HG02759 (cell line): Measurements from ENCODE around the gene RENBP.

Source experiments
- ATAC-seq: cut with Tn5 transposase; IDR thresholded peaks from one replicate; pipeline ENCODE4 v1.9.1; 2021; ENCODE audit warnings: mild to moderate bottlenecking, moderate library complexity; ENCODE audit not compliant: unreplicated experiment

The RENBP gene

GRCh38 chrX:153944140-153944799 is at the start of gene RENBP:
Gene RENBP, minus strand, starts transcription at chrX:153944643. Its CDS starts 33 bp downstream, at chrX:153944610.
- peak; percentile 47 for ATAC-seq

DNA sequence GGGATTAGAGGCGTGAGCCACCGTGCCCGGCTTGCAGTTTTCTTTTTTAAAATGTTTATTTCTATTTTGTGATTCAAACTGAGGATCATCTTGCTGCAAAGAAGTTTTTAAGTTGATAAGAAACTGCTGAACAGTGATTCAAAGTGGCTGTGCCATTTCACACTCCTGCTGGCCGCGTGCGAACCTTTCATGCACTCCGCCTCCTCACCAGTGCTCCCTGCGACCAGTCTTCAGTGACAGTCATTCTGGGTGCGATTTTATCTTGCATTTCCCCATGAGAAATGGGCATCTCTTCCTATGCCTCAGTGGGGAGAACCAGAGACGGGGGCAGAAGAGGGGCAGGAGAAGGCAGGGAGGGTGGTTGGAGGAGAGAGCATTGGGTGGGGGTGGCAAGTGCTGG is 49.5 kb upstream of the RENBP start:
- no peak for ATAC-seq

GRCh38 chrX:153993079-153993478 is 48.6 kb upstream of the RENBP start:
- no peak for ATAC-seq

DNA sequence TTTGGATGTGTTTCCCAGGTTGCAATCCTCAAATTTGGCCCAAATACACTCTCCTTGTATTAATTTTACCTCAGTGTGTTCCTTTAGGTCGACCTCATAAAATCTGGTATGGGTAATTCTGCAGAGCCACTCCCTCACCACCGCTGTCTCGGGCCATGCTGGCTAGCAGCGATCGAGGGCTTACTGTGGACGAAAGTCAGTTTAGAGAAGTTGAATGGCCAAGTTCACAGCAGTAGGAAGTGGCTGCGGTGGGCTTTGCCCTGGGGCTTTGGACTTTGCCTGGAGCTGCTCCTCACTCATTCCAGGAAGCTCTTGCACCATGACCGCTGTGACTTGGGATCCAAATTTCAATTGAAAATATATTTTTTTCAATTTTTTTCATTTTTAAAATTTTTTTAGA is 47.7 kb upstream of the RENBP start:
- no peak for ATAC-seq

DNA sequence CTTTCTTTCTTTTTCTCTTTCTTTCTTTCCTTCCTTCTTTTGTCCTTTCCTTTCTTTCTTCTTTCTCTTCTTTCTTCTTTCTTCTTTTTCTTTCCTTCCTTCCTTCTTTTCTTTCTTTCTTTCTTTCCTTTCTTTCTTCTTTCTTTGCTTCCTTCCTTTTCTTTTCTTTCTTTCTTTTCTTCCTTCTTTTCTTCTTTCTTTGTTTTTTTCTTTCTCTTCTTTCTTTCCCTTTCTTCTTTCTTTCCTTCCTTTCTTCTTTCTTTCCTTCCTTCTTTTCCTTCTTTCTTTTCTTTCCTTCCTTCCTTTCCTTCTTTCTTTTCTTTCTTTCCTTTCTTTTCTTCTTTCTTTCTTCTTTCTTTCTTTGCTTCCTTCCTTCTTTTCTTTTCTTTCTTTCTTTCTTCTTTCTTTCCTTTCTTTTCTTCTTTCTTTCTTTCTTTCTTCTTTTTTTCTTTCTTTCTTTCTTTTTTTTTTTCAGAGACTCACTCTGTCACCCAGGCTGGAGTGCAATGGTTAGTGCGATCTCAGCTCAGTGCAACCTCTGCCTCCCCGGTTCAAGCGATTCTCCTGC is 46.7 kb upstream of the RENBP start:
- no peak for ATAC-seq

DNA sequence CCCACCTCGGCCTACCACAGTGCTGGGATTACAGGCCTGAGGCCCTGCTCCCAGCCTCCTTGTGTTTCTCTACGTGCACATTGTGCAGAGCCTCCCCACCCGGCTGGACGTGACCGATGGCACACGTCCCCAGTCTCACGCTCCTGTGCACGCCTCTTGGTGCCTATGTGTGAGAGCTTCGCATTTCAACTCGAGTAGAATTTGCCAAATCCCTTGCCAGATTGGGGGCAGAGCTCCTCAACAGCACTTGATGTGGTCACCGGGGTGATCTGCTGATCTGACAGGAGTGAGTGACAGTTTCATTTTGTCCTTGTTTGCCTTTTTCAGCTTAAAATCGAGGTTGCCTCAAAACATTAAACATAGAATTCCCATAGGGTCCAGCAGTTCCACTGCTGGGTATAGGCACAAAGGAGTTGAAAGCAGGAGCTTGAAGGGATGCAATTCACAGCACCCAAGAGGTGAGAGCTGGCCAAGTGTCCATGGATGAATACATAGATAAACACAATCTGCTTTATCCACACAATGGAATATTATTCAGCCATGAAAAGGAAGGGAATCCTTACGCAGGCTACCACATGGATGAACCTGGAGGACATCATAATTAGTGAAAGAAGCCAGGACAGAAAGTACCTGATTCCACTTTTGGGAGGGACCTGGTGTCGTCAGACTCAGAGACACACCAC is 45.7 kb upstream of the RENBP start:
- ATAC-seq, result no peak

GRCh38 chrX:153988493-153988892 is 44.0 kb upstream of the RENBP start:
- ATAC-seq, result no peak

DNA sequence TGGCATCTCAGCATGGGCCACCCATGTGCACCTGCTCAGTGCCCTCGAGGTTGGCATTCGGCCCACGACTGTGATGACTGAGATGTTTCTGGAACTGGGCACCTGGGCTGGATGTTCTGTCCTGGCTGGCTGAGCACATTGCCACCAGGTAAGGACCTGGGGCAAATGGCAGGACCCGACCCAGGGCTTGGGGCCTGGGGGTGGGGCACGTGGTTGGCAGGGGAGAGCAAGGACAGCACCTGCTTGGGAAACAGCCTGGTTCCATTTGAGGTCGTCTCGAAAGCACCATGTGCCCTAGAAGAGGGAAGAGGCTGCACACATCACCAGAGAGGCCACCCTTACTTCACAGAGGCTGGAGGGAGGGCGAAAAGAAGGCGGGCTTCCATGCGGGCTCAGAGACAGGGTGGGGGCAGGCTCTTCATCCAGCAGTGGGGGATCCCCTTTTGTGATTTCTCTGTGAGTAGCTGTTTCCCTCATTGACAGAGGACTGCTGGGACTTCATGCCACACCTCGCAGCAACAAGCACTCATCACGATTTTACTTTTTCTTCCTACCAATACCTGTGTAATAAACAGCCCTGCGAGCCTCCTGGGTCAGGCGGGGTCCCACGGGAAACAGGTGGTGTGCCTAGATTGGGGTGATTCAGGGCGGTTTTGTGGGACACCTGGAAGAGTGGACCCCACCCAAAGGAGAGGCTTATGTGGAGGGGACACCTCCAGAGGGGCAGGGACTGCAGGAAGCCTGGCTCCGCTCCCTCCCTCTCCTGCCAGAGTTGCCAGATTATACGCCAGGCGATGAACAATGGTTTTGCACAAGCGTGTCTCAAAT is 40.1 kb upstream of the RENBP start:
- ATAC-seq, result peak; percentile 47

DNA sequence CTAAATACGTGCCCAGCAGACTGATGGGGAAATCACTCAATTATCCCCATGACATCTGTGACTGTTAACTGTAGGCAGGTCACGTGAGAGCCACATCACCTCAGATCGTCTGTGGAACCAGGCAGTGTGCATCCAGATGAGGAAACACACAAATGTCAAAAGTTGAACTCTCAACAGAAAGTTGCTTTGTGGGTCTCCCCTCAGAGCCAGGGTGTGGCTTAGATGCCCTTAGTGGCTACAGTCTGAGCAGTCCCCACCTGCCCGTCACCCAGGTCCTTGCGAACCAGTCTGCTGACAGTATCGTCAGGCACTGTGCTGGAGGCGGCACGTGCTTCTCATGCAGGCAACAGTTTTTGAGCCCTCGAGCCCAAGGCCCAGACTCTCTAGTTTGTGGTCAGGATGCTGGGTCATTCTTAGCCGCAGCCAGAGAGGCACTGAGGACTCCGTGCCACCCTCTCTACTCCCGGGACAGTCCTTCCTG is 38.9 kb upstream of the RENBP start:
- ATAC-seq, result no peak

GRCh38 chrX:153981771-153982533 is 37.5 kb upstream of the RENBP start:
- ATAC-seq, result no peak

DNA sequence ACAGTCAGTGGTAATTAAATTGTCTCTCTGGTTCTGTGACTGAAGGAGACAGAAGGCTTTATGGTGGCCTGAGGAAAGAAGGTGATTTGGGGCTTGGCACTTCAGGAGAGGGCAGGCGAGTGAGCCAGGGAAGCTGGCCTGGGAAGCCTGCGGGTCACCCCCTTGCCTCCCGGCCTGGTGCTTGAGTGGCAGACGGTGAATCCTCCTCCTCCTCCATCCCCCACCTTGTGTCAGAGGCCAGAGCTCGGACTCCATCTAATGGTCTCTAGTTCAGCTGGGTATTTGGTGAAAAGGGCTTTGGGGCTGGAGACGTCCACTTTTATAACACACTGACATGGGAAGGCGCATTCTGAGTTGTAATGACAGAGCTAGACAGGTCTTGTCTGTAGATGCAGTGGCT is 36.8 kb upstream of the RENBP start:
- ATAC-seq, result no peak

GRCh38 chrX:153980394-153980793 is 36.0 kb upstream of the RENBP start:
- ATAC-seq, result peak; percentile 45

DNA sequence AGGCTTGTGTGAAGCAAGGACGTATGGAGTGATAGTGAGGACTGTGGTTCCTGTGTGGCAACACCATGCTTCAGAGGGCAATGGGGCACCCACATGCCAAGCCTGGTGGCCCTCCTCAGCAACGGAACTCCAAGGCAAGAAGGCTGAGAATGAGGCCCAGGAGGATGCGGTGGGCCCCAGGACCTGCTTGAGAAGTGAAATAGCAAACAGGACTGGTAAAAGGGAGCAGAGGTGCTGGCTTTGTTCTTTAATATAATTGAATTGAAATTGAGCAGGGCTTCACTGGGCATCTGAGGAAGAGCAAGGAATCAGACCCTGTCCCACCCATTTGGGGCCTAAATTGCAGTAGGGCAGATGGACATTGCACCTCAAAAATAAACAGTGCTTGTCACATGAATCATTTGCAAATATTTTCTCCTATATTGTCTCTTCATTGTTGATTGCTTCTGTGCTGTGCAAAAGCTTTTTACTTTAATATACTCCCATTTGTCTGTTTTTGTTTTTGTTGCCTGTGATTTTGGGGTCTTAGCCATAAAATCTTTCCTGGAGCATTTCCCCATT is 30.4 kb upstream of the RENBP start:
- ATAC-seq, result no peak

DNA sequence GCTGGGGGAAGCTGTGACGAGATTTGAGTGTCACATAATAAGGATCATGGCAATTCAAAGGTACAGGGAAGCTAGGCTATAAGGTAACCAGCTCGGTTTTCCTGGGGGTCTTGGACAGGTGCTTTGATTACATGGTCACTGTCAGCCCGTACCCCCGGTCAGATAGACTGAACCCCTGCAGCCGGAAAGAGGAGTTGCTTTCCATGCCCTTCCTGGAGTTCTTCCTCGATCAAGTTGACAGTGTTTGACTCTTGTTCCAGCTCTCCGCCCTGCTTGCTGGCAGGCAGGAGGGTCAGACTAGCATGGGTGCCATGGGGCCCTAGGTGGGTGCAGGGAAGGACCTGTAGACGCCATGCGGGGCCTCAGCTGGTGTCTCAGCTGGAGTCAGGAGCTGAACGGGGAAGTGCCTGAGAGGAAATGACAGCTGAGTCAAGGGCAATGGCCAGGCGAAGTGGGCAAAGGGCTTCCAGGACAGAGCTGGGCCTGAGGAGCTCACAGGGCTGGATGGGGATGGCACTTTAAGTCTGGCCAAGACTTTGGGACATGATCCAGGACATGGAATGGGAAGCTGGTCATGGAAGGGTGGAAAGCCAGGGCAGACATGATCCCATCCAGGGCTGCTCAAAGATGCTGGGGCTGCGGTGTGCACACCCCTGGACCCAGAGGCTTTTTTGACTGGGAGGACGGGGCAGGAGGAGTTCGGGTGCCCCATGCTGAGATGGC is 29.7 kb upstream of the RENBP start:
- ATAC-seq, result no peak

DNA sequence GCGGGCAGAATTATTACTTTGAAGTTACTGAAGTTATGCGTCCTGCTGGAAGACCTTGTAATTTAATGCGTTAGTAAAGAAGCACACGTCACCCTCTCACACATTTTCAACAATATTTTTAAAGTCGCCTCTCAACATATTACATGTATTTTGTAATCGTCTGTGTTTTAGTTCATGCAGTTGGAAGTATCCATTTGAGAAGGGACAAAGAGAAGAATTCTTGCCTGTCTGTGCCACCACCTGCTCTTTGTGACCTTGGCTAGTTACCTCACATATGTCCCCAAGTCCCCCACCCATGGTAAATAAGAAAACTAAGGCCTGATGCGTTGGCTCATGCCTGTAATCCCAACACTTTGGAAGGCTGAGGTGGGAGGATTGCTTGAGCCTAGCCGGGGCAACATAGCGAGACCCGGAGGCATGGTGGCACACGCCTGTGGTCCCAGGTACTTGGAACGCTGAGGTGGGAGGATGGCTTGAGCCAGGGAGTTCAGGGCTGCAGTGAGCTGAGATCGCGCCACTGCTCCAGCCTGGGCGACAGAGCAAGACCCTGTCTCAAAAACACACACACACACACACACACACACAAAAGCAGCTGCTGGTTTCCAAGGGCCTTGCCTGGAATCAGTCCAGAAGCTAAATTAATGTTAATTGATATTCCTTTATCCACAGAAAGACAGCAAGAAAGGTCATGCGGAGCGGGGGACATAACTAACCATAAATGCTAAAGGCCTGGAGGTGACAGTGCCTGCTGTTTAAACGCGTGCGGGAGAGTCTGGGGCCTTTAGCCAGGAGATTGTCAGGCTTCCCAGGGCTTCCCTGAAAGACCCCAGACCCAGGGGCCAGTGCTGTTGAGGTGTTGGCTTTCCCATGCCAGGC is 28.9 kb upstream of the RENBP start:
- ATAC-seq, result no peak

- peak; percentile 57 for ATAC-seq
These were observed 28.1 kb upstream of the RENBP start, which contains the start of gene TMEM187 for GRCh38 chrX:153972368-153973126. Gene TMEM187, plus strand, starts transcription at chrX:153972754. Its CDS starts 9,309 bp downstream, at chrX:153982063.

GRCh38 chrX:153971450-153972367 is 27.3 kb upstream of the RENBP start, which contains the start of gene HCFC1:
Gene HCFC1, minus strand, starts transcription at chrX:153971818. Its CDS starts 978 bp downstream, at chrX:153970840.
- peak; percentile 47 for ATAC-seq
